A549 (cell line): ENCODE results near the gene OVOL1.

ENCODE experiments used
- POLR2AphosphoS2 ChIP-seq: conservative IDR thresholded peaks from 2 replicates; pipeline ENCODE4 v1.6.1; 2012; ENCODE audit warnings: low read length, improper control_type of control experiment, inconsistent platforms
- TF ChIP-seq, protein P1 (sequence below): fragments of 150-350 bp; IDR thresholded peaks from 2 replicates; pipeline ENCODE4 v1.6.1; 2014; ENCODE audit warnings: low read depth, mild to moderate bottlenecking, low read length

DNA sequence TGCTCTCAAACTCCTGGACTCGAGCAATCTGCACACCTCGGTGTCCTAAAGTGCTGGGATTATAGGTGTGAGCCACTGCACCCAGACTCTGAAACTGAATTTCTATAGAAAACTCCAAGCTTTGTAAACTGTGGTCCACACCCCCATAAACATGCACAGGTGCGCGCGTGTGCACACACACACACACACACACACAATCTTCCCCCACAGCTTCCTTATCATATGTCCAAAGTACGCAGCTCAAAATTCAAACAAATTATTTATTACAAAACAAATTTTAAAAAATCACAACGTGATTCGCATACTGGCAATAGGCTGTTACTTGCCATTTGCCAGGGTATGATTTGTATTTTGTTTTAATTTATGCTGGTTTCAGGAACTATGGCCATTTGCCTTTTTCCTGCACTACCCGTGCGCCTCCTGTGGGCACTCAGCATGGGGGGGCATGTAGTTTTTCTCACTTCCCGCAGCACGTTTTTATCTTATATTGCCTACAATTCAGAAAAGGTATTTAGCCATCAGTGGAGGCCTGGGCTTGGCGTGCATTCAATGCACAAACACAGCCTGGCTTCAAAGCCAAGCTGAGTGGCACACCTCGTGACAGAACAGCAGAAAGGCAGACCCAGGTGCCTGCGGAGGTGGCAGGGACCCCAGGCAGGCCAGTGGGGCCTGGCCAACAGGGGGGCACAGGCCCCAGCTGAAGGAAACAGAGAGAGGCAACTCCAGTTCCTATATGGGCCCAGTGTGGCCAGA is 36.1 kb downstream of the OVOL1 start:
- TF ChIP-seq, protein P1, sequence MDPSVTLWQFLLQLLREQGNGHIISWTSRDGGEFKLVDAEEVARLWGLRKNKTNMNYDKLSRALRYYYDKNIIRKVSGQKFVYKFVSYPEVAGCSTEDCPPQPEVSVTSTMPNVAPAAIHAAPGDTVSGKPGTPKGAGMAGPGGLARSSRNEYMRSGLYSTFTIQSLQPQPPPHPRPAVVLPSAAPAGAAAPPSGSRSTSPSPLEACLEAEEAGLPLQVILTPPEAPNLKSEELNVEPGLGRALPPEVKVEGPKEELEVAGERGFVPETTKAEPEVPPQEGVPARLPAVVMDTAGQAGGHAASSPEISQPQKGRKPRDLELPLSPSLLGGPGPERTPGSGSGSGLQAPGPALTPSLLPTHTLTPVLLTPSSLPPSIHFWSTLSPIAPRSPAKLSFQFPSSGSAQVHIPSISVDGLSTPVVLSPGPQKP, result no peak
- TF ChIP-seq POLR2AphosphoS2, result no peak
